Fibroblast of upper back skin (primary cell): ENCODE data around the gene BDH1.

Source experiments
- DNase-seq: peaks from one replicate; pipeline ENCODE4 v3.0.0-alpha.2; 2013

BDH1 gene

DNA sequence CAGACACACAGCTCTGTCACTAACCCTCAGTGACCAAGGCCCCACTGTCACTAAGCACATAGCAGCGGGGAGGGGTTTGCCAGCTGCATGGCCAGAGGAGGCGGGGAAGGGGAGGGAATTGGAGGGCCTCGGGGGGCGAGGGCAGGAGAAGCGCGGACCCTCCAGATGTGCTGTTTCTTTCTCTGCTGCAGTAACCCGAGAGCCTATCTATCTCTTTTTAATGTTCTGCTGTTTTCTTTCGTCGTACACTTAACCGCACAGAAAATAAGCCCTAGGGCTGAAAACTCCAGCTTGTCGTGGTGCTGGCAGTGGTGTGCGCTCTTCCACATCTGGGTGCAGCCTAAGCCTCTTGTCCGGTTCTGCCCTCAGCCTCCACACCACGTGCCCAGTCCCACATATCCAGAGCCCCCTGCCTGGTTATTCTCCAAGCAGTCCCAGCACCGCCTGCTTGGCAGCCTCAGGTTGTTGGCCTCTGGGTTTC, 51.1 kb downstream of the BDH1 start:
- no peak for DNase-seq

DNA sequence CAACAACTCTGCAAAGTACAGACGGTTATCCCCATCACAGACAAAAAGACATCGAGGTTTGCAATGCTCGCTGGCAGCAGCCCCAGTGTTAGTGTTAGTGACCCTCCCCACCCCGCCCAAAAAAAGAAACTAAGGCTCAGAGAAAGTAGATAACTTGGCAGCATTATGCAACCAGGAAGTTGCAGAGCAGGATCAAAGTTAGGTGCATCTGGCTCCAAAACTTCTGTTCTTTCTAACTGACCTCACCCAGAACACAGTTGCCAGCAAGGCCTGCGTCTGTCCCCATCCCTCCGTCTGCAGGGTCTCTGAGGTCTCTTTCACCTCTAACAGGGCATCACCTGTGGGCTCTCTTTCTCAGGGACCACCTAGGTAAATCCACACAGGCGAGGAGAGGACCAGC, 51.5 kb downstream of the BDH1 start:
- DNase-seq = no peak

DNA sequence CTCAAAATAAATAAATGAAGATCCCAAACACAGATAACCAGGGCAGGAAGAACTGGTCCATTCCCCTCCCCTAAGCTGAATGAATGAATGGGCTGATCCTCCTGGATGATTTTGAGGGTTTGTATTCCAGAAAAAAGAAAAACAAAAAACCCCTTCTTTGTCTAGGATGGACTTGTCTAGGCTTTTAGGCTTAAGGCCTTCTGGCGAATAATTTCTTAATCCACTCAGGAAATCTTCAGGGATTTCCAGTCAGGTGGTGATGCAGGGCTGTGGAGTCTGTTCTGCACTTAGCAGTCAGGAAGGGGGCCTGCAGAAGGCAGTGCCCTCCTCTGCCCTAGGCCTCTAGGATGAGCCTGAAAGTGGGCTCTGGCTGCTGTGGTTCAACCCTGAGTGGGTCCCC, 52.1 kb downstream of the BDH1 start:
- DNase-seq = no peak

DNA sequence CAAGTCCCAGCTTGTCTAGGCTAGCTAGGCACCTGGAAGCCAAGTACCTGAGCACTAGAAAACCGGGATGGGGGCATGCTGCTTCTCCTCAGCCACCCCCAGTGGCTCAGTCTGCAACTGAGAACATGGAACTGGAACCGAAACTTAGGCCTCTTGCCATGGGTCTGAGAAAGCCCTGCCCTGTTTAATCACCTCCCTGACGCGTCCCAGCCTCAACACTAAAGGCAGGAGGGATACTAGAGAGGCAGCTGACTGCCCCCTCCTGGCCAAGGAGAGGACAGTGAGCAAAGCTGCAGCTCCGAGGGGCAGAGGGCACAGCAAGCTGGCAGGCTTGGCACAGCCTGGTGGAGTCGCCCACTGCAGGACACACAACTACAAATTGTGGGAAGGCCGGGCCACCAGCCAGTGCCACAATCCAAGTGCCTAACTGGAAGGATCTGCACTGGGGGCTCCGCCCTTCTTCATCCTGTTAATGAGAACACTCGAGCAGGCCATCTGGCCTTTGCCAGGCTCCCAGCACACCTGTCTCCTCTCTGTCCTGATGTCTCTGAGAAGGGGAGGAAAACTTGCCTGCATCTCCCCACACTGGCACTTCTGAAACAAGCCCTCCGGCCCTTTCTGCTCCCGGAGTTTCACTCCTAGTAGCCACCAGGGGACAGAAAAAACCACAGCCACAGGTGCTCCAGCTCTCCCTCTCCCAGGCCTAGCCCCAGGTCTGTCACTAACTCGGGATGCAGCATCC, 53.7 kb downstream of the BDH1 start:
- DNase-seq = peak; percentile 51

DNA sequence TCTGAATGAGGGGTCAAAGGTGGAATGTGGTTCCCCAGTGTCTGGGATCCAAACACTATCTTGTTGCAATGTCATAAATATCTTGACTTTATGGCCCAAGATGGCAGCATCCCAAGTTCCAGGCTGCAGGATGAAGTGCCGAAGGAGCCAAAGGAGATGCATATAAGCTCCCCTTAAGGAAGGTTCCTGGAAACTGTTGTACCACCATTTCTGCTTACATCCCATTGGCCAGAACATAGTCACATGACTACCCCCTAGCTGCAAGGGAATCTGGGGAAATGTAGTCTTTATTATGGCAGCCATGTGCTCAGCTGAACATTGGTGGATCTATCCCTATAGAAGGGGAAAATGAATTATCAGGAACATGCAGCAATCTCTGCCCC, 54.3 kb downstream of the BDH1 start:
- no peak for DNase-seq

DNA sequence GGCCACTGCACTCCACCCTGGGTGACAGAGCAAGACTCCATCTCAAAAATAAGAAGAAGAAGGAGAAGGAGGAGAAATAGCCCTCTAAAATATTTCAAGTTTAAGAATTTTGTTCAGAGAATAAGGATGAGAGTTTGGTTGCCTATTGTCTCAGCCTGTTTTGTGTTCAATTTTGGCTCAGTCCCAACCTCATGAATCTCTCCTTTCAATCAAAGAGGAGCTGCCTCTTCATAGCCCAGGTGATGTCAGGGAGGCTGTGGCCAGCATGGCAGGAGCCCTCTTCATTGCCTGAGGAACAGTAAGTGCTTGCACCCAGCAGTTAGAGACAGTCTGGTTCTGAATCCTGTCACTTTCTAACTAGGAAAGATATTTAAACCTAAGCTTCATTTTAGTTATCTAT, 55.0 kb downstream of the BDH1 start:
- no peak for DNase-seq

DNA sequence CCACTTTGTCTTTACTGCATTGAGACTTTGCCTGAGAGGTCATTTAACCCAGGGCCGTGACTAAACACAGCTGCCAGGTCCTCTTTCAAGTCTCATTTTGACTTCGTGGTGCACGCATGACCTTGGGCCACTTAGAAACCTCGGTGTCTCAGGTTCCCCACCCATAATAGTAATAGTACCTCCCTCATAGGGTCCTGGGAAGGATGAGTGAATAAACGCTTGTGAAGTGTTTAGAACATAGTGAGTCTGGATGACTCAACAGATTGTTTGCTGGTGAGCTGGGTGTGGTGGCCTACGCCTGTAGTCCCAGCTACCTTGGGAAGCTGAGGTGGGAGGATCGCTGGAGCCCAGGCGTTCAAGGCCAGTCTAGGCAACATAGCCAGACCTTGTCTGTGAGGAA, 56.3 kb downstream of the BDH1 start:
- no peak for DNase-seq

DNA sequence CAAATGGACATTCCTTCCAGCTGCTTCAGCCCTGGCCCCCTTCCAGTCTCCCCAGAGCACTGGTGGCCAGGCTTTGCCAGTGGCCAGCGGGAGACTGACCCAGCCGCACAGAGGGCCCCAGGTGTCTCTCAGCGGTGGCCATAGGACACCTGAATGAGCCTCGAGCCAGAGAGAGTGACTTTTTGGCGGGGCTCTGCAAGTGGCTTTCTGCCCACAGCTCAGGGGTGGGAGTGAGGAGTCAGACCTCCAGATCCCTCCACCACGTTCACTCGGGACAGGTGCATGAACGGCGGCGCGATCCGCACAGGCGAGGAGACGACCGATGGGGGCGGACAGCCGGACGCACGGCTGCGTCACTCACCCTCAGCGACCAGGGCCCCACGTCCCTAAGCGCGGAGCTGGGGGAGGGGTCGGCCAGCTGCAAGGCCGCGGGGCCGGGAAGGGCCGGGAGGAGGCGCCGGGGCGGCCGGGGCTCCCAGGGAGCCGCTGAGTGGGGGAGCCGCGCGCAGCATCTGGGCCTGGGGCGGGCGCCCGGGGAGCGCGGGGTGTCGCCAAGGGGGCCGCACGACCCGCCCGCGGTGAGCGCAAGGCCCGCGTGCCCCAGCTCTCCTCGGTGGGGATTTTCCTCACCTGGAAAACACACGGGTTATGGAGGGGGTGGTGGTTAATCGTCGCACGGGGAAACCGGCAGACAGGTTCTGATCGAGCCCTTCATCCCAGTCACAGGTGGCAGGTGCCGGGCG, 57.1 kb downstream of the BDH1 start:
- no peak for DNase-seq

DNA sequence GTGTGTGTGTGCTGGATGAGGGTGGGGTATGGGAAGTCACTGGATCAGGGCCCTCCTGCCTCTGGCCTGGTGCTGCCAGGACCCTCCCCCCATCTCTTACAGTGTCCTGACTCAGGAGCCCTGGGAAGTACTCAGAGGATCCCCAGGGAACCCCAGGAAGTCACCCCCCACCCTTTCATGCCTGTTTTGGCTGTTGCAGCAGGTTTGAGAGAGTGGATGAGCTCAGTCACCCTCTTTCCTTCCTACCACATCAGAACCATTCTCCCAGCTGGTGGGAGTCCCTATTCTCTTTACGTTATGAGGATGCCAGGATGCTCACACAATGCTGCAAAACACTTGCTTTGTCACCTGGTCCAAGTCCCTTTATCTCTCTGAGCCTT, 59.0 kb downstream of the BDH1 start:
- DNase-seq = peak; percentile 53

DNA sequence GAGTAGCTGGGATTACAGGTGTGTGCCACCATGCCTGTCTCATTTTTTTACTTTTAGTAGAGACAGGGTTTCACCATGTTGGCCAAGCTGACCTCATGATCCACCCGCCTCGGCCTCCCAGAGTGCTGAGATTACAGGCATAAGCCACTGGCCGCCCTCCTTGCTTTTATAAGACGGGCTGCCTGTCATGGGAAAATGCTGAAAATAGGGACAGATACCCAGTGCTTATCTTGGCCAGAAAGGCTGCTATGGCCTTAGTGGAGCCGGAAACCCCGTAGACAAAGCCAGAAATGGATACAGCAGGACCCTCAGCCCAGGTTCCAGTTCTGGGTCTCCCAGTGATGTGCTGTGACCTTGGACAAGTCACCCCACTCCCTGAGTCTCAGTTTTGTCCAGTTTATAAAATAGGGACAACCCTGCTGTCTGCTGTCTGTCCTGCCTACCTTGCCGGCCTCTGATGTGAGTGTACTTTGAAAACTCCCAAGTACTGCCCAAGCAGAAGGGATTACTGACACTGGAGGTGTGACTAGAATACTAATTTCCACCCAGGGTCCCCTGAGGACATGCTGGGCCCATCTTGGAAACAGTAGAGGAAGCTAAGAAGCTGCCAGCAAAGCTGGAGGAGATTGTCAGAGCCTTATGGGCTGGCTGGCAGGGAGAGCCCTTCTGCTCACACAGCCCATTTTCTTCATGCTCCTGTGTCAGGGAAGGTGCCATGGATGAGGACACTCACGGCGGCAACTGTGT, 59.6 kb downstream of the BDH1 start:
- no peak for DNase-seq

DNA sequence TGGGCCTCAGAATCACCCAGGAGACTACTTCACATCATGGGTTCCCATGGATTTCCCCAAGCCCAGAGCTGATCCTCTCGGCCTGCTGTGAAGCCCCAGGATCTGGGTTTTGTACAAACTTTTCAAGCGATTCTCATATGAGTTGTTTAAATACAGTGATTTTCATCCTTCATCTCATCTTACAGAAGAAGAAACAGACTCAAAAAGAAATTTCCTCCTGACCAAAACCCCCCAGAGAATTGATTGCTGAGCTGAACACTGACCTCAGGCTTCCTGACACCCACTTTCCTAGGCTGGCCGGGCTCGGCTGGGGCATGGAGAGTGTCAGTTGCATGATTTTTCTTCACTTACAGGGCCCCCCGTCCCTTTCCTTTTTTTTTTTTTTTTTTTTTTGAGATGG, 60.3 kb downstream of the BDH1 start:
- DNase-seq = no peak

DNA sequence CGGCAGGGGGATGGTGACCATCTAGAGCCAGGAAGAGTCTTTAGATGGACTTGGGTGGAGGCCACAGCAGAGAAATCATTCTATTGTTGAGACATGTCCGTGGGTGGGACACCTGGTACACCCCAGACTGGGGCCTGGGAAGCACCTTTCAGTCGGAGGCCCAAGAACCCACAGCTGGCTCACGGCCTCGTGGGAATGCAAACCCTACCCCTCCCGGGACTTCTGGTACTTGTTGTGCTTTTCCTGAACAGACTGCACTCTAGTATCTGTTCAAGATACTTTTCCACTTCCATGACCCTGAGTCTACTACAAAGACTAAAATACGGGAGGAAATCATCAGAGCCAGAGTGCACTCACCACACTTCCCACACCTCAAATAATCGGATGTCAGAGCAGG, 60.7 kb downstream of the BDH1 start:
- no peak for DNase-seq

DNA sequence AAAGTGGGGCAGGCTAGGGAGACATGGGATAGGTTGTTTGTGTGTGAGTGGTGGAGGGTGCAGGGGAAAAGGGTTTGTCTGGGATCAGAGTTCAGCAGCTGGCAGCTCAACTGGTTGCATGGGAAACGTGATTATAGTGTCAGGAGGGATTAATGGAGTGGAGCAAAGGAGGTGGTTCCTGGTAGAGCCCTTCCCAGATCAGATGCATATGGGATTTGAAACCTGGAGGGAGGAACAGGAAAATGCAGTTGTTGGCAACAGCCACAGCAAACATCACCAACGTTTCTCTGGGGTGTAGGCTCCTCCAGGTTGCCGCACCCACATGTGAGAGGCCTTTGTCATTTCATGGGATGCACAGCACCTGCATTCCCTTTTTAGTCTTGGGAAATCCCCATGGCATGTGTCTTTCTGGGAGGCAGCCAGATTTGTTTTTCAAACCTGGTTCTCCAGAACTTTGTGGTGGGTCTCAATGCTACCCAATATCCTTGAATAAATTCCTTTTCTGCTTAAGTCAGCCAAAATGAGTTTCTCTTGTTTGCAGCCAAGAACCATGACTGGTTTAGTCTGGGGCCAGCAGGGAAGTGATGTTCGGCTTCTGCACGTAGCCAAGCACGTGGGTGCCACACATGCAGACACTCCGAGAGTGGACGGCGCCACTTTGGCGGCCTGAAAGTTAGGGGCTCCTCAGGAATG, 61.3 kb downstream of the BDH1 start:
- peak; percentile 54 for DNase-seq

DNA sequence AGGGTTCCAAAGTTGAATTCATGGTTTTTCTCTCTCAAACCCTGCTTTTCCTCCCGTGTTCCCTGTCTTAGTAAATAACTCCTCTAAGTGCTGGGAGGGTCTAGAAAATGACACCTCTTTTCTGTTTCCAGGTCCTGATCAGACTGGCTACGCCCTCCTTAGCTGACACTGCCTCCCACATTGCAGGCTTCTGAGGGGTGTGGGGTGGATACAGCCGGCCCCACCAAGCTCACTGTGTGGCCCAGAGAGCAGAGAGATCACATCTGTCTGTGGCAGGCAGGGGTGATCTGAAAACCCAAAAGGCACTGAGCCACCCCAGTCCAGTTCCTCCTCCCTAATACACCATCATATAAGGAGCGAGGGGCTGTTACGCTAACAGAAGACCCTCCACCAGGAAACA, 62.7 kb downstream of the BDH1 start:
- no peak for DNase-seq

DNA sequence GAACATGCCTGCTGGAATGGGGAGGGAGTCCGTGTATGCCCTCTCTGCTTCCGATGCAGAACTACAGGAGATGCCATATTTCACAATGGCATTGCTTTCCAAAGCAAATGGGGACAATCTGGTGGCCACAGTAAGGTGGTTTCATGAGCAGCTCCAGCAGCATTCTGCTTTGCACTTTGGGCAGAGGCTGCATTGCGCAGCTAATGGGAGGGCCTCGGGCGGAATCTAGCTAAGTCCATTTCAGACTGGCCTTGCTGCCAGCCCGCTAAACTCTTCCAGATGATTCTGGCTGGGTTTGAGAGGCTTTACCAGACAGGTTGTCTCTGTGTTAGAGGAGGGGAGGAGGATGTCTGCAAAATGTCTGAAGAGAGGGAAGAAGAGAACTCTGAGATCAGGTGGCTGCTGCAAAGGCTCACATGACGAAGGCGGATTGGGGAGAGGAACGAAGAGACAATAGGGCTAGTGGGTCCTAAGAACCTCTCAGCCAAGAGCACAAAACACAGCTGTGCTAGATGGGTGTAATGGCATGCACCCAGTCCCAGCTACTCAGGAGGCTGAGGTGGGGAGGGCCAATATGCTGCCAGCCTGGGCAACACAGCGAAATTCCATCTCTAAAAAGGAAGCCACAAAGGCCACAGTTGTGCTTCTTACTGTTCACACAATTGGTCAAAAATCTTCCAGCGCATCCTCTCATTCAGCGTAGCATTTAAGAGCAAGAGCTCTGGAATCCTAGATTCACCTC, 63.7 kb downstream of the BDH1 start:
- DNase-seq = no peak

DNA sequence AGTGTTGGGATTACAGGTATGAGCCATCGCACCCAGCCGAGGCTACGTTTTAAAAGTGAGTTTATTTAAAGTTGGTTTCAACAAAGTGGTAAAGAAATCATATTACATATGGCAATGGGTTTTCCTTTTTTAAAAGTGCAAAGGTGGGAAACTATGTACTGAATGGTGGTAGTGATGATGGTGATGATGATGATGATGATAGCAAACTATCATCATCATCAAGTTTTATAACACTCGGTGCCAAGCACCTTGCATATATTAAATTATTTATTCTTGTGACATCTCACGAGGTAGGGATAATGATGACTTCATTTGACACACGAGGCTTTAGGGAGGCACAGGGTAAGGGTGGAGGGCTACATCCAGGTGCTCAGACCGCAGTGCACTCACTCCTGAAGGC, 64.3 kb downstream of the BDH1 start:
- DNase-seq = no peak

DNA sequence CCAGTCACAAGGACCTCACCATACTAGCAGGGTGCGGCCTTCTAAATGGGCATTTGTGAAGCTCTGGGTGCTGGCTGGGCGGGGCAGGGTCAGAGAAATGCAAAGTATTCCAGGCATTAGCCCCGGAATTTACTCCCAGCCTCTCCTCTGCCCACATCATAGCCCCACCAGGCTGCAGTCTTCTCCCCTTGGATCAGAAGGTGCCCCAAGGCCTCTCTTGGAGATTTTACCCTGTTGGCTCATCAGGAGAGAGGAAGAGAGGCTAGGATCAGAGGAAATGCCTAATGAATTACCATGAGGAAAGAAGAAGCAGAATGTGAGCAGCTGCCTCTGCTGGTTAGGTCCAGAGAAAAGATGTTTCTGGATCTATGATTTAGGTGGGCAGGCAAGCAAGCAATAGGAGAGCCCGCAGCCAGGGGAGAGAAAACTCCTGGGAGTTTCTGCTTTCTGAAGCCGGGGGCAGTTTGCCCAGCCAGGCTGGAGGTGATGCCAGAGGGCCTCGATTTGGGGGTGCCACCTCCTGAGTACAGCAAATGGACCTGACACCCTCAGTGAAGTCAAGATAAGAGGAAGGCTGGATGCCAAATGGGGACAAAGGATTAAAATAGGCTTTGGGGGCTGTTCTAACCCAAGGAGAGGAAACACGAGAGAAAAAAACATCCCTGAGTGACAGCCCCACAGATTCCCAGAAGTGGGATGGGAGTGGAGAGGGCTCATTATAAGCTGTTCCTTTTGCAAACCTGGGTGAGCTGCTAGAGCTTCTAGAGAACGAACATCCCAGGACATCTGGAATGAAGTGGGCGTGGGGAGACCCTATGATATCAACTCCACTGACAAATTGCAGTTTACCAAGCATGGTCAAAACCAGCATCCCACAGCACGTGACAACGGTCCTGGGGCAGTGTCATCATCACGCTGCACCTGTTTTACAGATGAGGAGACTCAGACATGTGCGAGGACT, 65.4 kb downstream of the BDH1 start:
- DNase-seq = peak; percentile 88

DNA sequence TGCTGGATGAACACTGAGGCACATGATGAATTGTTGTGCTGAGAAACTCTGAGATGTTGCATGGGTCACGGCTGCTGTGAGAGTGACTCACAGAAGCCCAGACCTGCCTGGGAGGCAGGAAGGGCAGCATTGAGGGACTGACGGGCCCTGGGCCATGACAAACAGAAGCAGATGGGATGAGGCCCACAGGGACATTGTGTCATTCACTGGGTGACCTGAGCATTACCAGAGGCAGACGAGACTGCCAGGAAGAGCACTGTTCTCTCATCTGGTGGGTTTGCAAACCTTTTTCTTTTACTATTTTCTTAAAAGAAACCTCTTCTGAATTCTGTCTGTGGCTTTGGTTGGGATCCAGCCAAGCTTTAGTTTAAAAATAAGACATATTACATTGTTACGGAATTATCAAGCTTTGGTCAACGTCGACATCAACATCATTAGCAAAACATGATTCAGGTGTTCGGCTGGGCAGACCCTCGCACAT, 67.8 kb downstream of the BDH1 start:
- DNase-seq = peak; percentile 99

DNA sequence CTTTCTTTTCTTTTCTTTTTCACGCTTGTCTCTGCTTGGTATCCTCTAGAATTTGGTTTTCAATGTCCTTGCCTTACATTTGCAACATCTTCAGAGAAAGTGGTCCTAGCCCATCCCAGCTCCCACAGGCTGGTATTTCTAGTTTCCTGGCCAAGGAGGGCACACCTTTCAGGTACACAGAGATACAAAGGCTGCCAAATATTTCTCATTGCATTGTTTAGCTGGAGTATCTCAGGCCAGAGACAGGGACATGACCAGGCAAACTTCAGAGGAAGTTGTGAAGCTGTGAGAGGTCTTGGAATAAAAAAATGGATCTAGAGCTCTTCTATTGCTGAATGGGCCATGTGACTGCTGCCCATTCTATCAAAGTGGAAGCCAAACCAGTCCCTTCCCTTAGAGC, 68.9 kb downstream of the BDH1 start:
- no peak for DNase-seq

DNA sequence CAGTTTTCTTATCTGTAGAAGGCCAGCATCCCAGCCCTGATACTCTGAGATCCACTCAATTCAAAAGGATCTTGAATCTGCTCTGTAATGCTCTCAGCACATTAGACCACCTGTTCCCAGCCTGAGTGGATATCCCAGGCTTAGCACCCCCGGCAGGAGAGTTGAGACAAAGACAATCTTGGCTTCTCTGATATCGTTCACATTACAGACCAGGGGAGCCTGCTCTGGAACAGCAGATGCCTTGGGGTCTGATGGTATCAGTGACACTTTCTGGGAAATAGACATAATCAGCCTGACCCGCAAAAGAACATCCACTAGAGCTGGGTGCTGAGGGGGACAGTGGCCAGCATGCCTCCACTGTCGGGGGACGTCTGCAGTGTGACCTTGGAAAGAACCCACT, 70.6 kb downstream of the BDH1 start:
- no peak for DNase-seq

DNA sequence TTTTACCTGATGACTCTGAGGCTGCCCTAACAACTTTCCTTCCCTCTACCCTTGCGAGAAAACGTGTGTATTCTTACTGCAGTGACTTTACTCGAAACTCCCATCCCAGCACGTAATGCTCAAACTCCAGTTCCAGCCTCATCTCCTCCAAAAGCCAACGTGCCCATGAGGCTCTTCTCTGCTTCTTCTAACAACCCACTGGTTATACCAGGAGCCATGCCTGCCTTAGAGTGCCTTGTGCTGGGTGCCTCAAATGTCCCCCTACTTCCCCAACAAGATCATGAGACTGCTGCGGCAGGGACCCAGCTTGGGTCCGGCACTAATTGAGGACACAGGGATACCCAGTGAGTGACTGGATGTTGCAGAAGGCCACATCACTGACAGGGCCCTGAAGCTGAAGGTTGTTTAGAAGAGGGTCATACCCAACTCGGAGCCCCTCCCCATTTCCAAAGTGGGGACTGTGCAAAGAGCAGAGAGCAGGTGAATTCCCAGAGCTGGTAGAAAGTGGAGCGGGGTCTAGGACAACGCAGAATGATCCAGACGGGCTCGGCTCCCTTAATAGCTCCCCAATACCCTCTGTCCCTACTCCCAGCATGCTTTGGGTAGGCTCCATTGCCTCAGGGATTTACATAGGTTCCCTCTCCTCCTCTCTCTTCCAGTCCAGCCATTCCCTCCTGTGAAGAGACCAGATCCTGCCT, 71.4 kb downstream of the BDH1 start:
- DNase-seq = no peak
